HG03108 (cell line): ENCODE data around the gene ADAM15.
A peak's percentile ranks its signal among the peaks of the same experiment; 100 is the strongest.

Experiments
- ATAC-seq: cut with Tn5 transposase; IDR thresholded peaks from one replicate; pipeline ENCODE4 v1.9.1; 2021; ENCODE audit warnings: moderate library complexity; ENCODE audit not compliant: unreplicated experiment

The ADAM15 gene

DNA sequence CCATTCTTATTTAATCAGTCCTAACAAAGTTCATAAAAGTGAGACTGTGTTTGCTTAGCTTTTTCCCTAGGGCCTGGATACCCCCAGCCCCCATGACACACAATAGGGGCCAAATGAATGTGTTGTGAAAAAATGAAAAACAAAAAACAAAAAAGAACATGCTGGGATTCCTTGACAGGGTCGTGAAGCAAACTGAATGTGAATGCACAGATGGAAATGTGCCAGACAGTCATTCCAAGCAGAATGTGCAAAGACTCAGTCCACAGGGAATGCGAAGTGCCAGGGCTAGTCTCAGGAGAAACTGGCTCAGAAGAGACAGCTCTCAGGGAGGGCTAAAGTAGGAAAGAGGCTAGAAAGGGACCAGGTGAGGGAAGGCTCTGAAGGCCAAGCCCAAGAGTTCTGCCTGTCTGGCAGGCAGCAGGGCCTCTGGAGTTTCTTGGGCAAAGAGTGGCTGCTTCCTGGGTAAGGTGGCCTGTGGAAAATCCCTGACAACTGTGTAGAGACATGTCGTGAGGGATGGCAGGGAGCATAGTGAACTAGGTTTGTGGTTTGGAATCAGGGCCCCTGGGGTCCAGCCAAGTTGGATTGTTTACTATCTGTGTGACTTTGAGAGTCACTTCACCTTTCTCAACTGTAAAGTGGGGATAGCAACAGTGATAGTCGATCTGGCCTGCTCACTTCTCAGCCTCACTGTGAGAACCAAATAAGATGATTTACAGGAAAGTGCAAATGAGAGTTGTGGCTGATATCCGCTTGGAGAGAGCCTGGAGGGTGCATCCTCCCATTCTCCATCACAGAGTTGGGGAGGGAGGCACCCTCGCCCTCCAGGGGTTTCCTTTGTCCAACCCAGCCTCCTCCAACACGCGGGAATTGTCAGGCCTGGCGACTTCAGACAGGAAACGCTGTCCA, 1.2 kb upstream of the ADAM15 start:
- ATAC-seq, result no peak

DNA sequence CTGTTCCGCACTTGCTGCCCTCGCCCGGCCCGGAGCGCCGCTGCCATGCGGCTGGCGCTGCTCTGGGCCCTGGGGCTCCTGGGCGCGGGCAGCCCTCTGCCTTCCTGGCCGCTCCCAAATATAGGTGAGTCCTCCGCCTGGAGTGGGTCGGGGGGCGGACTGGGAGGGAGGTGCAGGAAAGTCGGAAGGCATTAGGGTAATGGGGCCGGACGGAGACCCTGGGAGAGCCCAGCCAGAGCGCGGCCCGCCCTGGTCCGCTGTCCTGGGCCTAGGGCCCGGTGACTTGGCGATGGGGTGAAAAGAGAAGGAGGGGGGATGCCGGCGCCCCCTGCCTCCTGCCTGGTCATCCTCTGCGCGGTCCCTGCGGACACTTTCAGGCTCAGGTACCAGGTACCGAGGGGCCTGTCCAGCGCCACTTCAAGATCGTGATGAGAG, 243 bp downstream of the ADAM15 start:
- no peak for ATAC-seq

DNA sequence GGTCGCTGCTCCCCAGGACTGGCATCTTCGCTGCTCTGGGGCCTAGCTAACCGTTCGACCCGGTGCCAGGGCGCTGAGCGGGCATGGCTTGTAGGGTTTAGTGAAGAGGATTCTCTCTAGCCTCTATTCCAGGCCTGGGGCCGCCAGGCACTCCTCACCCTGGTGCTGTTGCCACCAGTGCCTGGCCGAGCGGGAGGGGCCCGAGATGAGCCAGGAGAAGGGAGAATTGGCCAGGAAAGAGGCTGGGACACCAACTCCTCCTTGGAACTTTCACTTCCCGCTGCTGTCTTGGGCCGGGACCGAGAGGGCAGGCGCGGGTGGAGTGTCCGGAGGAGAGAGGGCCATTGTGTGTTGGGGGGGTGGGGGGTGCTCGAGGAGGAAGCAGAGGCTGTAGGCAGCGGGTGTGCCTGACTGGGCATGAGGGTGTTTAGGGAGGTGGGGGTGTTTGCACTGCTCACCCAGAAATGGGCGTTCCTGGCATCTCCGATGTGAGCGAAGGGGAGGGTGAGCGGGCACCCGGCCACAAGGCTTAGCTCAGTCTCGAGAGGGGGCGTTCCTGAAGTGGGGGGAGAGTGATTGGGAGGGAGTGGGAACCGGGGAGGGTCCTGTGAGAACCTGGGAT, 772 bp downstream of the ADAM15 start:
- ATAC-seq, result no peak

DNA sequence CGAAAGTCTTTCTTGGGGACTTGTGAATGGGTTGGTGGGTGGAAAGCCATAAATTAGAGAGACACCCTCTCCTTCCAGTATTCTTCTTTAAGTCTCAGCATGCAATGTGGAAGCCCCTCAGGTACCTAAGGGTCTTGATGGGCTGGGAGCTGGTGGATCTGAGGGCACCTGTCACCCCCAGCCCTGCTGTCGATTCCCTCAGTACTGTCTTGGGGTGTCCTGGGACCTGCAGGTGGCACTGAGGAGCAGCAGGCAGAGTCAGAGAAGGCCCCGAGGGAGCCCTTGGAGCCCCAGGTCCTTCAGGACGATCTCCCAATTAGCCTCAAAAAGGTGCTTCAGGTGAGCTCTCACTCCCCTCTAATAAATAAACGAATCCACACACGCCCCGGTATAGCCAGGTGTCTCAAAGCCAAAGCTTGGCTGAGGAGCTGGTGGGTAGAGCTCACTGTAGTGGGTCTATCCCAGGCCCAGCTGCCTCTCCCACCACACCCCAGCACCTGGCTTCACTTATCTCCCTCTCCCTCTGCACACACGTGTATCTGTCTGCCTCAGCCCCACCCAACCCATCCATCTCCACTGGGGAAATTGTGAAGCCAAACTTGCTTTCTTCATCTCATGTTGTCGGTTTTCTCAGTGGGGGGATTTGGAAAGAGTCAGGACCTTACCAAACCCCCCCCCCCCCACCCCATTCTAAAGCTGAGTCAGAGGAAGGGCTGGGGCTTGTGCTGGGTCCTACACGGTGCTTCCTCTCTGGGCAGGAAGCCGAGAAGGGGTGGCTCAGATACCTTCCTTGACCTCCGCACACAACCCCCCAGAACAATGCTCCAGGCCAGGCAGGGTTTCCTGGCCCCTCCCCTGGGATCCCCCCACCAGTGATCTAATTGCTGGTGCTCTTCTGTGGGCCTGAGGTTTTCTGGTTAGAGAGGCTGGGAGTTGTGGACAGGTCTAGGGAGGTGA, 1.6 kb downstream of the ADAM15 start:
- no peak for ATAC-seq

GRCh38 chr1:155053531-155054105, 2.5 kb downstream of the ADAM15 start:
- ATAC-seq, result no peak

DNA sequence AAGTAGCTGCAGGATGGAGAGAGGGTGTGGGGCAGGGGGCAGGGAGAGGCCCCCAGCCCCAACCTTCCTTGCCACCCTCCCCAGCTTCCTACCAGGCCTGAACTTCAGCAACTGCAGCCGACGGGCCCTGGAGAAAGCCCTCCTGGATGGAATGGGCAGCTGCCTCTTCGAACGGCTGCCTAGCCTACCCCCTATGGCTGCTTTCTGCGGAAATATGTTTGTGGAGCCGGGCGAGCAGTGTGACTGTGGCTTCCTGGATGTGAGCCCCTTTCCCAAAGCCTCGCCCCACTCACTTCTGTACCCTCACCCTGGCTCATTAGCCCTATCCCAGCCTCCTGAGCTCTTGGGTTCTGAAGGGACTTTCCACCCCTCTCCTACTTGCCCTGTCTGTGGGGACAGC, 6.0 kb downstream of the ADAM15 start:
- ATAC-seq, result no peak

GRCh38 chr1:155057788-155058211, 6.7 kb downstream of the ADAM15 start:
- no peak for ATAC-seq

DNA sequence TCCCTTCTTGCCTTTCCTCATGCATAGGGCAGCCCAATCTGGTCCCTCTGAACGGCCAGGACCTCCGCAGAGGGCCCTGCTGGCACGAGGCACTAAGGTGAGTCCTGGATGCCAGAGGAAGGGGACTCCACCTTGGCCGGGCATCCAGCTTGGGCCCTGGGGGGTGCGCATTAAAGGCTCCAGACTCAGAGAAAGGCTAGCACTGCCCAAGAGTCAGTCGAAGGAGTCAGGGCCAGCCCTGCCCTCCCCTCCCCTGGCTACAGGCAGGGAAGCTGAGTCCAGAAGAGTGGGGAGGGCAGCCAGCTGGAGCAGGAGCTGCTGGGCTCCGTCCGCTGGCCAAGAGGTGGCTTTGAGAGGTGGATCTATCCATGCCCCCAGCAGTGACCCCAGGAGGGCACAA, 9.6 kb downstream of the ADAM15 start:
- no peak for ATAC-seq

- peak; percentile 38 for ATAC-seq
Measured at GRCh38 chr1:155061381-155062150, 10.4 kb downstream of the ADAM15 start.

DNA sequence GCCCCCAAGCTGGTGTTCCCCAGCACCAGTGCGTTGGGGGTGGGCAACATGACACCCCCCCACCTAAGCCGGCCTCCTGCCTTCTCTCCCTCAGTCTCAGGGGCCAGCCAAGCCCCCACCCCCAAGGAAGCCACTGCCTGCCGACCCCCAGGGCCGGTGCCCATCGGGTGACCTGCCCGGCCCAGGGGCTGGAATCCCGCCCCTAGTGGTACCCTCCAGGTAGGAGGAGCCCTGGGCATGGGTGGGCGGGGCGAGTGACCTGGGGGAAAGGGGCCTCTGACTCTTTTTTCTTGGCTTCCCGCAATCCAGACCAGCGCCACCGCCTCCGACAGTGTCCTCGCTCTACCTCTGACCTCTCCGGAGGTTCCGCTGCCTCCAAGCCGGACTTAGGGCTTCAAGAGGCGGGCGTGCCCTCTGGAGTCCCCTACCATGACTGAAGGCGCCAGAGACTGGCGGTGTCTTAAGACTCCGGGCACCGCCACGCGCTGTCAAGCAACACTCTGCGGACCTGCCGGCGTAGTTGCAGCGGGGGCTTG, 11.1 kb downstream of the ADAM15 start:
- no peak for ATAC-seq

DNA sequence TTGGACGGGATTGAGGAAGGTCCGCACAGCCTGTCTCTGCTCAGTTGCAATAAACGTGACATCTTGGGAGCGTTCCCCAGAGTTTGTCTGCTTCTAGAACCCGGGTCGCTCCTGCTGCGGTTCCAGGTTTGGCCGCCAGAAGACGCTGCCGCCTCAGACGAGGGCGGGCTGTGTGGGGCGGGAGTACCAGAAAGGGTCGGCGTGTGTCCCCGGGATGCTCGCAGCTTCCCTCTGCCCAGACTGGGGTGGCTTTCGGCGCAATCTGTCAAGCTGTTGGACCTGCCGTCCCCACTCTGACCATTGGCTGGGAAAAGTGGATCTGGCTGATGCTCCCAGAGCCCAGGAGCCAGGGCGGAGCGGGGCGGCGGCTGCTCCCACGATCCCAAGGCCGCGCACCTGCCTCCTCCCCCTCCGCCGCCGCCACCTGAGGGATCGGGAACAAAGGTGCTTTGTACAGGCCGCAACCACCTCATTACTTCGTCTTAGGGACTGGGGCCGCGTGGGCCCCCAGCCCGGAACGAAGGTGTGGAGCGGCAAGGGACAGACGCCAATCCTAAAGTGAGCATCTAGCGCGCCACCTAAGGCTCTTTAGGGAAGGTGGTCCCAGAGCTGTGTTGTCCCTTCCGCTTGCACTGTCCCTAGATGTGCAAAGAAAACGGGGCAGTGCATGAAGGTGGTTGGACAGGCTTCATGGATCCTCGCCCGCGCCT, 11.7 kb downstream of the ADAM15 start:
- no peak for ATAC-seq

DNA sequence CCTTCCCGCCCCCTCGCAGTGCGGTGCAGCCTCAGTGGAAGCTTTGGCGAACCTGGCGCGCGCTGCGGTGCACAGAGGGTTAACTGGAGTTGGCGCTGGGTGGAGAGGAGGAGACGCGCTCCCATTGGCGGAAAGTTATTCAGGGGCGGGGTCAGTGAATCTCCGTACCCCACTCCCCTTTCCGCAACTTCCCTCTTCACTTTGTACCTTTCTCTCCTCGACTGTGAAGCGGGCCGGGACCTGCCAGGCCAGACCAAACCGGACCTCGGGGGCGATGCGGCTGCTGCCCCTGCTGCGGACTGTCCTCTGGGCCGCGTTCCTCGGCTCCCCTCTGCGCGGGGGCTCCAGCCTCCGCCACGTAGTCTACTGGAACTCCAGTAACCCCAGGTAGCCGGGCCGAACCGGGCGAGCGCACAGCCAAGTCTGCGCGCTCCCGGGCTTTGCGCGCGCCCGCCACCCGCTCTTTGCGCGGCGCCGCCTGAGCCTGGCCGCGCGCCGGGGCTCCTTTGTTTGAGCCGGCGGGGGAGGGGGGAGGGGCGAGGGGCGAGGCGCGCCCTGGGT, 12.5 kb downstream of the ADAM15 start, which contains the start of gene EFNA4:
TSS of gene EFNA4 (plus strand) at position 191 of the 561 bp plus-strand sequence. CDS start at position 275, 84 bp downstream.
- ATAC-seq, result peak; percentile 66

- ATAC-seq, result peak; percentile 12
Measured at GRCh38 chr1:155064111-155064831, 13.2 kb downstream of the ADAM15 start.

GRCh38 chr1:155064832-155065429, 13.8 kb downstream of the ADAM15 start:
- no peak for ATAC-seq

DNA sequence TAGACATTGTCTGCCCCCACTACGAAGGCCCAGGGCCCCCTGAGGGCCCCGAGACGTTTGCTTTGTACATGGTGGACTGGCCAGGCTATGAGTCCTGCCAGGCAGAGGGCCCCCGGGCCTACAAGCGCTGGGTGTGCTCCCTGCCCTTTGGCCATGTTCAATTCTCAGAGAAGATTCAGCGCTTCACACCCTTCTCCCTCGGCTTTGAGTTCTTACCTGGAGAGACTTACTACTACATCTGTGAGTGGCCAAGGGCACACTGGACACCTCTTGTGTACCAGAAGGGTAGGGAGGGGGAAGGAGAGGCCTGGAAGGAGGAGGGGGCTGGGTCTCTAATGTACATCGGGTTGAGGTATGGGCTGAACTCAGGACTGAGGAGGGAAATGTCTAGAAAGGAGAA, 15.7 kb downstream of the ADAM15 start:
- ATAC-seq, result no peak

- no peak for ATAC-seq
Measured at GRCh38 chr1:155068599-155068998, 17.5 kb downstream of the ADAM15 start.

DNA sequence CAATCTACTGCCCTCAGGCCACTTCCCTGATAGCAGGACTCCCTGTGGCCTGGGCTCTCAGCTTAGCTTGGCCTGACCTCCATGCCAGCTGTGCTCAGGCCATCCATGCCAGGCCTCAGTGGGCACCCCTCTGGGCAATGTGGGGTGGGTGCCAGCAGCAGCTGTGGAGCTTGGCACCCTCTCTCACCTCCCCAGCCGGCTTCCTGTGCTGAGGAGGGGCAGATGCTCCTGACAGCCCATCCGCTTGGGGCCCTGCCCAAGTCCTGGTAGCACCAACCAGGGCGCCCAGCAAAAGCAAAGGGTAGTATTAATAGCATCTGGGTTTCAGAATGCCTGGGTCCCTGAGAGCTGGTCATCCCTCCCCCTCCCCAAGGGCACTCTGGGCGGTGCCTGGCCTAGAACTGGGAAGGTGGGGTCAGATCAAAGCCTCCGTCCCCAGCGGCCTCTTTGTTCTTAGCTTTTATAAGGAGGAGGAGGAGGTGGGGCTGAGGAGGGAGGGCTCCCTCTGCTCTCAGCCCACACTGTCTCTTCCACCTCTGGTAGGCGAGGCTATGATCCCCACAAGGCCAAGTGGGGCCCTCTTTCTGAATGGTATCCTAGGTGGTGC, 18.5 kb downstream of the ADAM15 start:
- ATAC-seq, result no peak
